ENCODE measurements around the gene JAKMIP1.

The JAKMIP1 gene

DNA sequence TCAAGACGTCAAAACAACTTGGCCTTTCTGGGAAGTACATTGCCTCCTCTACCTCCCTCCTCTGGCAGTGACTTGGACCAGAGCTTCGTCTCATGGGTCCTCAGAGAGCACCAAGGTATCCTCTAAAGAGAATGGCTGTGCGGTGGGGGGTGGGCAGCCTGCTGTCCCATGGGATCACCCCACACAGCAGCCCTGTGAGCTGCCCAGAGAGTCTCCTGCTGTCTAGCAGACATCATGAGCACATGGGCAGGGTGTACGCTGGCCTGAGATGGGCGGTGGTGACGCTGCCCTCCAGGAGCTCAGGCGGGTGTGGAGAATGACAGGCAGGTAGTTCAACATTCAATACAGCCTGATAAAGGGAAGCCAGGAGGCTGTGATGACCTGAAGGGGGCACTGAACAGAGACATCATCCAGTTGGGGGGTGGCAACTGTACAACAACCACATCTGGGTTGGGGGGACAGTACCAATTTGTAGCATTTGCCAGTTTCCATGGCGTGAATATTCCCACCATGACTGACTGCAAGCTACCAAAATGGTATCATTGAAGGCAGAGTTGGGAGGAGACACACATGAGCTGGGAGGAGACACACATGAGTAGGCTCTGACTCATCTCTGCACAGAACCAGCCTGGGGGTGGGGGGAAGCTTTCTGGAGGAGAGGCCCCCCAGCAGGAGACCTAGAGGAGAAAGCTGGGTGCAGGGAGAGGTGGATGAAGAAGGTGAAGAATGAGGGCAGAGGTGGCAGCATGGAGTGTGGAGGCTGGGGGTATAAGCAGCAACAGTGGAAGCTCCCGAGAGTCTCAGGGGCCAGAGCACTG is 218.0 kb downstream of the JAKMIP1 start:
- TF ChIP-seq TEAD4 (IDR thresholded peaks at IDR 0.05), result no peak
- TF ChIP-seq NFIC (IDR thresholded peaks at IDR 0.05), result no peak
- TF ChIP-seq CEBPB (IDR thresholded peaks at IDR 0.05), result no peak
- TF ChIP-seq EGR1 (IDR thresholded peaks at IDR 0.05), result no peak
- TF ChIP-seq, protein P1, sequence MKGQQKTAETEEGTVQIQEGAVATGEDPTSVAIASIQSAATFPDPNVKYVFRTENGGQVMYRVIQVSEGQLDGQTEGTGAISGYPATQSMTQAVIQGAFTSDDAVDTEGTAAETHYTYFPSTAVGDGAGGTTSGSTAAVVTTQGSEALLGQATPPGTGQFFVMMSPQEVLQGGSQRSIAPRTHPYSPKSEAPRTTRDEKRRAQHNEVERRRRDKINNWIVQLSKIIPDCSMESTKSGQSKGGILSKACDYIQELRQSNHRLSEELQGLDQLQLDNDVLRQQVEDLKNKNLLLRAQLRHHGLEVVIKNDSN (IDR thresholded peaks at IDR 0.05), result no peak
- no peak for TF ChIP-seq CREB1 (IDR thresholded peaks at IDR 0.05; ENCODE audit: low read depth)

DNA sequence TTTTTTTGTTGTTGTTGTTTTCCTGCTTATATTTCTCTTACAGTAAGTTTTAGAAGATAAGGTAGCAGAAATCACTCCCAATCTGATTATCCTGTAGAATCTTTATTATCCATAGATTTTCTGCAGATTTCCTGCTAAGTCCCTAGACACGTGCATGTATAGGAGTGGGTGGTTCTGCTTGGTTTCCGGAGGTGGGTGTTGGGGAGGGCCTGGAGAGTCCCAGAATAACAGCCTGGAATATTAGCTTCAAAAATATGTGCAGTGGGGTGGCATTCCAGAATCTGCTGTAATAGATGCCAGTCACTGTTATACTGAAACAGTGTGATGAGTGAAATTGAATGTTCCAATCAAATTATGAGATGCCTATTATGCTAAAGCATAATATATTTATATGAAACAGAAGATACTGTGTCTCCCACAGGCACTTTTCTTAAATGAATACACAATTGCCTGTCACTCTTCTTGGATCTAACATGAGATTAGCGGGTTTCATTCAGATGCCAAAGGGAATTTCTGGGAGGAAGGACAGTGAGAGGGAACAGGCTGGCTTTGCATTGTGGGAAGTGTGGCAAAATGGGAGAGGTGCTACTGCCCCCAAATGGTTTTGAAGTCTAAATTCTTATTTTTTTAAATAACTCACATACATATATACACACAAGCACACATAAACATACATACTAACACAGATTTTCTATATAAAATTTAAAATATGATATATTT is 219.8 kb downstream of the JAKMIP1 start:
- TF ChIP-seq ZBTB7A (IDR thresholded peaks at IDR 0.05; ENCODE audit: low read depth), result no peak

DNA sequence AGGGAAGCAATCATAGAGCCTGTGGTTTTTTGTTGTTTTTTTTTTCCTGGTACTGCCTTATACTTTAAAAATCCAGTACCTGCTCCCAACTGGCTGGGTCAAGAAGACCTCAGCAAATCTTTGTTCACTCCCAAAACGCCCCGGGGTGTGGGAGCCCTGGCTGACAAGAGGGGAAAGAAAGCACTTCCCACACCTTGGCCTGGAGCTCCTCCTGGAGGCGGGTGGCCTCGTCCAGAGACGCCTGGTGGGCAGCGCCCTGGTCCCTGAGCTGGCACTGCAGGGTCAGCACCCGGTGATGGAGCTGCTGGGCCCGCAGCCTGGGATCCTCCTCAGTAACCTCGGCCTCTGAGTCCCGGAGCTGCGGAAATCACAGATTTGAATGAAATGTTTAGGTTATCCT is 220.4 kb downstream of the JAKMIP1 start:
- TF ChIP-seq RAD21 (IDR thresholded peaks at IDR 0.05; ENCODE audit: low read depth), result peak; percentile 63
- TF ChIP-seq TCF12 (IDR thresholded peaks at IDR 0.05; ENCODE audit: low read depth), result no peak

DNA sequence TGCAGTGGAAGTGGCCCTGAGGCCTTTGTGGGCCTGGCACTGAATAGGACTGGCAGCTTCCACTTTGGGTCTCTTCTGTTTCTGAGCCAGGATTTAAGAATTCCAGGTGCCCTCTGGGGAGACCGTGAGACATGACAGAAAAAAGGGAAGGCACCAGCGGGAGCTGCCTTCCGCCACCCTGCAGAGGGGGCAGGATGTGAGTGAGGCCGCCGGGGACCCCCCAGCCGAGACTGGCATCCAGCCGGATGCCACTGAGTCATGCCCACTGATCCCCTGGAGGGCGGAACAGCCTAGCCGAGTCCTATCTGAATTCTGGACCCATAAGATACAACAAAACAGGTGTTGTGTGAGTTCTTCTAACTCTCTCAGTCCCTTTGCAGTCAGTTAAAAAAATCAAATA is 223.4 kb downstream of the JAKMIP1 start:
- TF ChIP-seq NFIC (IDR thresholded peaks at IDR 0.05), result no peak
- TF ChIP-seq, protein P1 (IDR thresholded peaks at IDR 0.05), result no peak
- TF ChIP-seq, protein P2, sequence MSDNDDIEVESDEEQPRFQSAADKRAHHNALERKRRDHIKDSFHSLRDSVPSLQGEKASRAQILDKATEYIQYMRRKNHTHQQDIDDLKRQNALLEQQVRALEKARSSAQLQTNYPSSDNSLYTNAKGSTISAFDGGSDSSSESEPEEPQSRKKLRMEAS (IDR thresholded peaks at IDR 0.05), result no peak
- TF ChIP-seq, protein P3, sequence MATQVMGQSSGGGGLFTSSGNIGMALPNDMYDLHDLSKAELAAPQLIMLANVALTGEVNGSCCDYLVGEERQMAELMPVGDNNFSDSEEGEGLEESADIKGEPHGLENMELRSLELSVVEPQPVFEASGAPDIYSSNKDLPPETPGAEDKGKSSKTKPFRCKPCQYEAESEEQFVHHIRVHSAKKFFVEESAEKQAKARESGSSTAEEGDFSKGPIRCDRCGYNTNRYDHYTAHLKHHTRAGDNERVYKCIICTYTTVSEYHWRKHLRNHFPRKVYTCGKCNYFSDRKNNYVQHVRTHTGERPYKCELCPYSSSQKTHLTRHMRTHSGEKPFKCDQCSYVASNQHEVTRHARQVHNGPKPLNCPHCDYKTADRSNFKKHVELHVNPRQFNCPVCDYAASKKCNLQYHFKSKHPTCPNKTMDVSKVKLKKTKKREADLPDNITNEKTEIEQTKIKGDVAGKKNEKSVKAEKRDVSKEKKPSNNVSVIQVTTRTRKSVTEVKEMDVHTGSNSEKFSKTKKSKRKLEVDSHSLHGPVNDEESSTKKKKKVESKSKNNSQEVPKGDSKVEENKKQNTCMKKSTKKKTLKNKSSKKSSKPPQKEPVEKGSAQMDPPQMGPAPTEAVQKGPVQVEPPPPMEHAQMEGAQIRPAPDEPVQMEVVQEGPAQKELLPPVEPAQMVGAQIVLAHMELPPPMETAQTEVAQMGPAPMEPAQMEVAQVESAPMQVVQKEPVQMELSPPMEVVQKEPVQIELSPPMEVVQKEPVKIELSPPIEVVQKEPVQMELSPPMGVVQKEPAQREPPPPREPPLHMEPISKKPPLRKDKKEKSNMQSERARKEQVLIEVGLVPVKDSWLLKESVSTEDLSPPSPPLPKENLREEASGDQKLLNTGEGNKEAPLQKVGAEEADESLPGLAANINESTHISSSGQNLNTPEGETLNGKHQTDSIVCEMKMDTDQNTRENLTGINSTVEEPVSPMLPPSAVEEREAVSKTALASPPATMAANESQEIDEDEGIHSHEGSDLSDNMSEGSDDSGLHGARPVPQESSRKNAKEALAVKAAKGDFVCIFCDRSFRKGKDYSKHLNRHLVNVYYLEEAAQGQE (IDR thresholded peaks at IDR 0.05; ENCODE audit: low read depth), result no peak
- no peak for TF ChIP-seq TAF1 (IDR thresholded peaks at IDR 0.05; ENCODE audit: low read depth)
- no peak for TF ChIP-seq CEBPB (IDR thresholded peaks at IDR 0.05)
- no peak for TF ChIP-seq RAD21 (IDR thresholded peaks at IDR 0.05; ENCODE audit: low read depth)
- no peak for TF ChIP-seq CREB1 (IDR thresholded peaks at IDR 0.05; ENCODE audit: low read depth)
- TF ChIP-seq FOXM1 (IDR thresholded peaks at IDR 0.05; ENCODE audit: borderline replicate concordance, low read depth), result no peak
- no peak for TF ChIP-seq TEAD4 (IDR thresholded peaks at IDR 0.05)
- no peak for TF ChIP-seq EGR1 (IDR thresholded peaks at IDR 0.05)

DNA sequence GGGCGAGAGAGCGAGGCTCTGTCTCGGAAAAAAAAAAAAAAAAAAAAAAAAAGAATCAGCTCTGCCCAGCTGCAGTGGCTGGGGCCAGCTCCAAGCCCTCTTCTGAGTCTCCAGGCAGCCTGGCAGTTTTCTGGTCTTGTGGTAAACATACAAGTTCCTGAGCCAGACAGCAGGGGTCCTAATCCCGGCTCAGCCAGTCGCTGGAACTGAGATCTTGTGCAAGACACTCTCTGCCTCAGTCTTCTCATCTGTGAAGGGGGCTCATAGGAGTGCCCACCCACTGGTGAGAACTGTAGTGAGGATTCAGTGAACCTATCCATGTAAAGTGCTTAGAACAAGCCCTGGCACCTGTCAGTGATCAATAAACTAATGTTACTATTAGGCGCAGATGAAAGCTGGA is 223.9 kb downstream of the JAKMIP1 start:
- TF ChIP-seq, protein P1 (IDR thresholded peaks at IDR 0.05), result no peak
- no peak for TF ChIP-seq CREB1 (IDR thresholded peaks at IDR 0.05; ENCODE audit: low read depth)
- TF ChIP-seq, protein P3 (IDR thresholded peaks at IDR 0.05; ENCODE audit: low read depth), result no peak
